NCI-H524 treated with DMSO at 0.1 percent for 48 hours (cell line): ENCODE data around the gene MCU.
"Not testable (repeated sequence)": the region's sequence is repeated elsewhere in the genome, so short reads cannot be mapped to it uniquely, and the experiment has no call there.

Source experiments
- DNase-seq: peaks from one replicate; lab custom pipeline; 2025; lab: John Stamatoyannopoulos, UW

MCU gene

DNA sequence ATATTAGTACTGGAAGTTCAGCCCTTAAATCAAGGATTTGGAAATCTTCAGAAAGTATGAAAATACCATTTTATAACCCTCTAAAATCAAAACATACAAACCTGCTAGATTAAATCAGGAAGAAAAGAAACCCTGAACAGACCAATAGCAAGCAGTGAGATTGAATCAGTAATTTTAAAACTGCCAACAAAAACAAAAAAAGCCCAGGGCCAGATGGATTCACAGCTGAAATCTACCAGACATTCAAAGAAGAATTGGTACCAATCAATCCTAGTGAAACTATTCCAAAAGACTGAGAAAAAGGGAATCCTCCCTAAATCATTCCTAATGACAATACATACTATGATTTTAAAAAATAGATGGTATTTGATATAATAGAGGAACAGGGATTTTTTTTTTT, 70.1 kb downstream of the MCU start:
- DNase-seq, result no peak

GRCh38 chr10:72763201-72763600, 71.3 kb downstream of the MCU start:
- DNase-seq, result no peak

- no peak for DNase-seq
These were observed 72.2 kb downstream of the MCU start for GRCh38 chr10:72764151-72764550.

GRCh38 chr10:72765051-72765745, 73.3 kb downstream of the MCU start:
- DNase-seq, result no peak

DNA sequence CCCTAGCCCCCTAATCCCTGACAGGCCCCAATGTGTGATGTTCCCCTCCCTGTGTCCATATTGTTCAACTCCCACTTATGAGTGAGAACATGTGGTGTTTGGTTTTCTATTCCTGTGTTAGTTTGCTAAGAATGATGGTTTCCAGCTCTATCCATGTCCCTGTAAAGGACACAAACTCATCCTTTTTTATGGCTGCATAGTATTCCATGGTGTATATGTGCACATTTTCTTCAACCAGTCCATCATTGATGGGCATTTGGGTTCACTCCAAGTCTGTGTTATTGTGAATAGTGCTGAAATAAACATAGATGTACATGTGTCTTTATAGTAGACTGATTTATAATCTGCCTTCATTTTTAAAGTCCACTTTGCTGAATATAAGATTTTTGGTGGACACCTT, 79.3 kb downstream of the MCU start:
- DNase-seq, result not testable (repeated sequence)

DNA sequence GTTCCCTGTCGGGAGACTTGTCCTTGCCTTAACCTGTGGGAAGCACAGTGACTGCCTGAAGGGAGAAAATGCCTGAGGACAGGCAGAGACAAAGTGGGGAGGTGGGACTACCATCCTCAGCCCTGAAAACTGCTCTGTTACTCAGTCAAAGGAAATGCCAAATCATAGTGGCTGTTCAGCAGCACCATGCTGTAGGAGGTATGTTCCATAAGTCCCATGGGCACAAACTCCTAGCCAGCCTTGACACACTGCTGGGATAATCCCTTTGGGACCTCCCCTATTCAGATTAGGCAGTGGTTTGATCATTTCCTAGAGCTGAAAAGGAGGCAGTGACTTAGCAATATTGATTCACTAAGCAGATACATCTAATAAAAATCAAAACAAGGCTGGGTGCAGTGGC, 80.1 kb downstream of the MCU start:
- DNase-seq, result no peak

GRCh38 chr10:72779874-72780273, 87.9 kb downstream of the MCU start:
- DNase-seq, result no peak

- no peak for DNase-seq
These were observed 90.8 kb downstream of the MCU start for GRCh38 chr10:72782649-72783330.

DNA sequence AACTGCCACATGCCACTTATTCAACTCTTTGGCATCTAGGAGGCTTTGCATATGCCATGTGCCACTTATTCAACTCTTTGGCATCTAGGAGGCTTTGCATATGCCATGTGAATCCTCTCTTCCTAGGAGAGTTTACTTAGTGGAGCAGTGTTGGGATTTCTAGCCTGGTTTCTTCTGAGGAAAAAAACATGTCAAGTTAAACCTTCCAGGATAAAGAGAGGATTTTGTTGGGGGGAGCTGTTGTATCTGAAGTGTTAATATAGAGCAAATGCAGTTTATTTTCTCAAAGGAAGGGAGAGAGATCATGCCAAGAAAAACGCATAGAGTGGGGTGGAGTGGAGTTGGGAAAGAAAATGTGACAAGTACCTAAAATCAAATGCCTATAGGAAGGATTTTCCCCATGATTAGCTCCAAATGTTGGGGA, 91.5 kb downstream of the MCU start:
- no peak for DNase-seq

- no peak for DNase-seq
These were observed 92.8 kb downstream of the MCU start for GRCh38 chr10:72784551-72785351.

DNA sequence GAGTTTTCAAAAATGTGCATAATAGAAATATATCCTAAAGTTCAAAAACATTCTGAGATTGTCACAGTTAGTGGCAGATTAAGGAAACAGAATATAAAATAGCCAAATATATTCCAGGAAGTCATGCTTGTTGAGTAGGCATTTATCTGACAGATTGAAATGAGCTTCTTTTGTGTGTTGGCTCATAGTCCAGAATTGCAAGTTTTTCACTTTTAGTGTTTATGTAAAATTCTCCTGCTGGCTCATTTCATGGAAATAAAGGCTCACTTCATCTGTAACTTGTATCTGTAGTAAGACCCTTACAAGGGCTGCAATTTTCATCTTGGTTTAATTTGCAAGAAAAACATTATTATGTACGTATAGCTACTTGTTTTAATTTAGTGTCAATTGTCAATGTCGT, 93.5 kb downstream of the MCU start:
- no peak for DNase-seq

DNA sequence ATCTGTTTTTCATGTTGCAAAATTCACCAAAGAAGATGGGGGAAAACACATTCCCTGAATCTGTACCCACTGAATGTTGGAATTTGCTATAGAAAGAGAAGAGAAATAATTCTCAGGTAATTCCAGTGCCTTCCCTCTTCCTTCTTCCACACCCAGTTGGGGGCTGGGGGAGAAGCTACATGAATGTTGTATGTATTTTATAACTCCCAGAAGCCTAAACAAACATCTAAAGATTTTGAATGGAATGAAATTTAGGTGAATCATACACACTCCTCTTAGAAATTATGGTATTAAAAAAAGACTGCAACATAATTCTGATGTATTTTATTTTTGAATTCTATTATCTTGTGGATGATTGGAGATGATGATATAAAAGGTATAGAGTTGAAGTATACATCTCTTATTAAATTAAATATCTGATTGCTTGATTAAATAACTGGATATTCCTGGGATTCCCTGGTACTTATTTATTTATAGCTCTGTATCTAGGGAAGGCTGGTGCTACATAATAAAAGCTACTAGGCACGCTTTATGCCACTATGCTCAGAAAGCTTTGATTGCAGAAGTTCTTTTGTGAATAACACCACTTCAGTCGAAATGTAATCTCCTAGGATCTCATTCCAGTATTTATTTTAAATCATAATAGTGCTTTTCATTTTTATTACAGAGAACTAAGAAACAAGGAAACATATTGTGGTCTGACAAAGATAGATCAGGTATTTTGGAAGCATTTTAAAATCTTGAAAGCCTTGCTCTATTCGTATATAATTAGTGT, 98.5 kb downstream of the MCU start:
- DNase-seq, result no peak

DNA sequence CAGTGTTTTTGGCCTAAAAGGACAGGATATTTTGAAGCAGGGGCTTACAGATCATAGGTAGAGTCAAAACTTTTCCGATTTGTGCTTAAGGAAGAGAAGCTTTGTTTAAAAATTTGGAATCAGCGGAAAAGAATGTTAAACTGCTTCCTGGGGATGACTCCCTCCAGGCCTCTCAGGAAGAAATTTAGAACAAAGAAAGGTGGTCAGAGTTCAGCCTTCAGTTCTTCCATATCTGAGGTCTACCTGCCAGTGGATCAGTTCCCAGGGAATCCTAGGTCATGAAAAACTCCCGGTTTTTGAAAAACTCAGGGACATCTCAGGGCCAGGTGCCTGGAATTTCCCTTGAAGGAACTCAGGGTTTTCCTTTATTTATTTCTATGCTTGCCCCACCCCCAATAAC, 100.3 kb downstream of the MCU start:
- no peak for DNase-seq

DNA sequence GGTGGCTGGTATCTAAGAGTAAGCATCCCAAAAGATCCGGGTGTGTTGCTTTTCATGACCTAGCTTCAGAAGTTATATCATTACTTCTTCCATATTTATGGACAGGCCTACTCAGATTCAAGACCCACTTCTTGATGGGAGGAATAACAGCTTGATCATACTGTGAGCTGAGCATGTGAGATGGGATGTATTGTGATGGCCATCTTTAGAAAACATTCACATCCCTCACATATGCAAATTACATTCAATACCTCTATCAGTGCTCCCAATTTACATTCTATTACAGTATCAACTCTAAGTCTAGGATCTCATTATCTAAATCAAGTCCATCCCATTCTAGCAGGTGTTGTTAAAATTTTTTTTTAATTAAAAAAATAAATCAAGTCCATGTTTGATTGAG, 101.8 kb downstream of the MCU start:
- DNase-seq, result no peak

GRCh38 chr10:72794260-72794659, 102.3 kb downstream of the MCU start:
- DNase-seq, result no peak

DNA sequence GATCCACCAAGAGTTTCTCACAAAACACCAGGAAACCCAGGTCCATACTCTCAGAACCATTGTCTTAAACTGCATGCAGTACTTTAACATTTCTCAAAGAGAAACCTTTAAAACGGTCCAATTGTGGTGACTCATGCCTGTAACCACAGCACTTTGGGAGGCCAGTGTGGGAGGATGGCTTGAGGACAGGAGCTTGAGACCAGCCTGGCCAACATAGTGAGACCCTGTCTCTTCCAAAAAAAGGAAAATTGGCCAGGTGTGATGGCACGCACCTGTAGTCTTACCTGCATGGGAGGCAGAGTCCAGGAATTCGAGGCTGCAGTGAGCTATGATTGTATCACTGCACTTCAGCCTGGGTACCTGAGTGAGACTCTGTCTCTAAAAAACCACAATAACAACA, 104.1 kb downstream of the MCU start:
- no peak for DNase-seq

DNA sequence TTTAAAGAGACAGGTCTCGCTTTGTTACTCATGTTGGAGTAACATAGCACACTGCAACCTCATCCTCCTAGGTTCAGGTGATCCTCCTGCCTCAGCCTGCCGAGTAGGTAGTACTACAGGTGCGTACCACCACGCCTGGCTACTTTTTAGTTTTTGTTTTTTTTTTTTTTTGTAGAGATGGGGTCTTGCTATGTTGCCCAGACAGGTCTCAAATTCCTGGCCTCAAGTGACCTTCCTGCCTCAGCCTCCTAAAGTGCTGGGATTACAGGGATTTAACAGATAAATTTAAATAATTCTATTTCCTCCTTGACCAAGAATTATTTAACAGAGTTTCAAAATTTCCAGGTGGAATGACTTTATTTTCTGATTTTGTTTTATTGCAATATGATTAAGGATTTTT, 104.6 kb downstream of the MCU start:
- DNase-seq, result no peak

- no peak for DNase-seq
These were observed 108.2 kb downstream of the MCU start for GRCh38 chr10:72800000-72800740.

GRCh38 chr10:72800741-72801092, 108.8 kb downstream of the MCU start:
- no peak for DNase-seq

DNA sequence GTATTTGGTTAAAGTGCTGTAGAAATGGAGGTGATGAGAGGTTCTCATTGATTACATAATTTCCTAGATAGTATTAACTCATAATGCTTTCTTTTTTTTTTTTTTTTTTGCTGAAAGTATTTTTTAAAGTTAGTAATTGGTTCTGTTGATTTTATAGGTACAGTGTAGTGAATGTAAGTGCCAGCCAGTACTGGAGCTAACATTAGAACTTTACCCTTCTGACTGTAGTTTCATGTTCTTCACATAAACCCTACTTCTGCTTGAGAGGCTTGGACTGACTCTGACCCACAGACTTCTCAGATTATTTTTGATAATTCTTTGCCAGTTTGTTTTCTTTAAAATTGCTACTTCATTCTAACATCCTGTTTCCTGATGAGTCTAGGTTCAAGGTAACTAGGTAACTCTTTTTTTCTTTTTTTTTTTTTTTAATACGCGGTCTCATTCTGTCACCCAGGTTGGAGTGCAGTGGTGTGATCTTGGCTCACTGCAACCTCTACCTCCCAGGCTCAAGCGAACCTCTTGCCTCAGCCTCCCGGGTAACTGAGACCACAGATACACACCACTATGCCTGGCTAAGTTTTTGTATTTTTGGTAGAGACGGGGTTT, 109.4 kb downstream of the MCU start:
- no peak for DNase-seq

GRCh38 chr10:72802332-72802731, 110.4 kb downstream of the MCU start:
- no peak for DNase-seq
